K562 (cell line): ENCODE measurements around the gene EID2. TPM values are rescaled to one million over a fixed set of nuclear protein-coding genes. Genes with fewer than 3 reads are reported as not detected.

Experiments
- DACH1 ChIP-seq: fragments of 450-650 bp; IDR thresholded peaks from 2 replicates; pipeline ENCODE4 v1.6.1; 2018; ENCODE audit not compliant: partially characterized antibody
- EGR1 ChIP-seq: fragments of 450-650 bp; conservative IDR thresholded peaks from 2 replicates; pipeline ENCODE4 v1.6.1; 2017; ENCODE audit warnings: mild to moderate bottlenecking
- ETS2 ChIP-seq: IDR thresholded peaks from 2 replicates; pipeline ENCODE4 v1.6.1; 2016; ENCODE audit warnings: borderline replicate concordance, missing genetic modification characterization, mild to moderate bottlenecking, moderate library complexity, missing compliant biosample characterization; ENCODE audit not compliant: poor library complexity, severe bottlenecking
- ETV6 ChIP-seq, 3 experiments: fragments of 150-350 bp in 1 of 3; sonication (generic) in 1 of 3; formaldehyde crosslinking in 1 of 3; IDR thresholded peaks; 2 replicates each; pipeline versions ENCODE4 v1.6.1 to v1.8.0; 2014 to 2022; ENCODE audit warnings: borderline replicate concordance in 2 of 3, low read depth in 2 of 3, antibody characterized with exemption in 1 of 3, low read length in 1 of 3, mild to moderate bottlenecking in 1 of 3, missing genetic modification reagents in 1 of 3
- FOXP1 ChIP-seq: sonication (generic); formaldehyde crosslinking; IDR thresholded peaks from 2 replicates; pipeline ENCODE4 v1.8.0; 2022; ENCODE audit warnings: mild to moderate bottlenecking, missing genetic modification reagents
- KDM2B ChIP-seq: fragments of 250-450 bp; sonication (Bioruptor Pico); IDR thresholded peaks from 2 replicates; pipeline ENCODE4 v1.8.0; 2021; ENCODE audit warnings: mild to moderate bottlenecking, moderate library complexity
- PYGO2 ChIP-seq: fragments of 450-650 bp; IDR thresholded peaks from 2 replicates; pipeline ENCODE4 v1.6.1; 2016; ENCODE audit warnings: mild to moderate bottlenecking, missing genetic modification characterization, moderate library complexity, missing compliant biosample characterization
- SMARCA4 ChIP-seq: fragments of 450-650 bp; IDR thresholded peaks from 2 replicates; pipeline ENCODE4 v1.6.1; 2016
- ZSCAN29 ChIP-seq: fragments of 450-650 bp; IDR thresholded peaks from 2 replicates; pipeline ENCODE4 v1.6.1; 2017
- polyA plus RNA-seq, 8 experiments: library from polyadenylated mRNA; depleted of rRNA in 4 of 8; stranded (reverse) in 5 of 8; unstranded in 3 of 8; fragments of >200 nt; fragmentation: Nextera tagmentation in 2 of 8; fragmentation: Illumina TruSeq in 1 of 8; extraction: Ambion mirVana in 2 of 8; extraction: Trizol in 1 of 8; gene quantifications; 2 replicates each; pipeline versions ENCODE4 v1.2.1 to v1.2.3, GENCODE V29; 2011 to 2014; ENCODE audit warnings: inconsistent platforms in 1 of 8, missing spikeins in 1 of 8
- total RNA-seq, 7 experiments: library from RNA; depleted of rRNA in 6 of 7; stranded (reverse); fragments of >200 nt in 6 of 7; fragmentation: Illumina TruSeq in 2 of 7; extraction: Trizol in 2 of 7; gene quantifications; 2 replicates each; pipeline versions ENCODE4 v1.2.1 to v1.2.3, GENCODE V29; 2011 to 2021; ENCODE audit warnings: low replicate concordance in 1 of 7
- TF ChIP-seq, protein P1 (sequence below): sonication (generic); formaldehyde crosslinking; IDR thresholded peaks from 2 replicates; pipeline ENCODE4 v1.8.0; 2022; ENCODE audit warnings: mild to moderate bottlenecking, missing genetic modification reagents
- TF ChIP-seq, protein P2 (sequence below): fragments of 250-450 bp; sonication (Bioruptor Pico); IDR thresholded peaks from 2 replicates; pipeline ENCODE4 v1.5.0; 2020; ENCODE audit warnings: mild to moderate bottlenecking, borderline replicate concordance
- TF ChIP-seq, protein P3 (sequence below): fragments of 250-450 bp; sonication (Bioruptor Pico); IDR thresholded peaks from 2 replicates; pipeline ENCODE4 v1.4.0; 2020; ENCODE audit warnings: mild to moderate bottlenecking, moderate library complexity
- TF ChIP-seq, protein P4 (sequence below), 2 experiments: fragments of 450-650 bp; conservative IDR thresholded peaks; 2 replicates each; pipeline ENCODE4 v1.6.1; 2017; ENCODE audit warnings: mild to moderate bottlenecking in 2 of 2, moderate library complexity in 2 of 2

Gene EID2
- total and polyA plus RNA-seq, 9 of the 15 experiments (the other 6 are each of a cell fraction or from before 2014, with no cell fraction given): 2.5 to 18.5 (median 11.3) TPM

DNA sequence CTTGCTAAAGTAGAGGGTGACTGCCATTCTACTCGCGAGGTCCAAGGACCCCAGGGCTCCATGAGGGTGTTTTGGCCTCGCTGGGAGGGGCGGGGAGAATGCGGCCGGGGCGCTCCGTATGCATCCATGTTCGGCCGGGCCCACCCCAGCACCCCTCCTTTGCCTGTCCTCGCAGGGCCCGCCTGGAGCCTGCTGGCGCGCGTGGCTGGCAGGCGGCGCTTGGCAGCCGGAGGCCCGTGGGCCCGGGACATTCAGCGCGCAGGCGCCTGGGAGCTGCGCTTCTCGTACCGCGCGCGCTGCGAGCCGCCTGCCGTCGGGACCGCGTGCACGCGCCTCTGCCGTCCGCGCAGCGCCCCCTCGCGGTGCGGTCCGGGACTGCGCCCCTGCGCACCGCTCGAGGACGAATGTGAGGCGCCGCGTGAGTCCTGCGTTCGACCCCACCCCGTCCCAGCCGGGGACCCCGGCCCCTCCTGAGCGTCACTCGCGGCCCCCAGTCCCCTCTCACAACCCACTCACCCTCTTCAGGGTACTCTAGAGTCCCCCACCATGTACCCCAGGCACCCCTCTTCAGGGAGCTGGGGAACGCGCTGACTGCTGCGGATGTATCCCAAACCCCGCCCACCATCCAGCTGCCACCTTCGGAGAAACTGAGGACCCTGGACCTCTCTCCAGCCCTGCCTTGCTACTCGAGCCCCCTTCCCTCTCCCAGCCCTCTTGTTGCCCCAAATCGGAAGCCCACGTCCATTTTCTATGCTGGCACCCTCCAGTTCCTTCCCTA is 37.1 kb downstream of the EID2 start (continued):
- TF ChIP-seq FOXP1 (CRISPR knock-in tag) (peak; percentile 100), EGR1 (no peak), SMARCA4 (no peak), ETS2 (tag) (no peak), PYGO2 (tag) (no peak), KDM2B (CRISPR knock-in tag) (no peak), DACH1 (no peak), ETV6 (IDR thresholded peaks at IDR 0.05; ENCODE audit: borderline replicate concordance in 1 of 2, low read depth in 2 of 2, low read length in 1 of 2) (no peak), ETV6 (CRISPR knock-in tag; IDR thresholded peaks at IDR 0.05; ENCODE audit: borderline replicate concordance) (peak; percentile 100), ZSCAN29 (no peak)
- TF ChIP-seq, protein P1, sequence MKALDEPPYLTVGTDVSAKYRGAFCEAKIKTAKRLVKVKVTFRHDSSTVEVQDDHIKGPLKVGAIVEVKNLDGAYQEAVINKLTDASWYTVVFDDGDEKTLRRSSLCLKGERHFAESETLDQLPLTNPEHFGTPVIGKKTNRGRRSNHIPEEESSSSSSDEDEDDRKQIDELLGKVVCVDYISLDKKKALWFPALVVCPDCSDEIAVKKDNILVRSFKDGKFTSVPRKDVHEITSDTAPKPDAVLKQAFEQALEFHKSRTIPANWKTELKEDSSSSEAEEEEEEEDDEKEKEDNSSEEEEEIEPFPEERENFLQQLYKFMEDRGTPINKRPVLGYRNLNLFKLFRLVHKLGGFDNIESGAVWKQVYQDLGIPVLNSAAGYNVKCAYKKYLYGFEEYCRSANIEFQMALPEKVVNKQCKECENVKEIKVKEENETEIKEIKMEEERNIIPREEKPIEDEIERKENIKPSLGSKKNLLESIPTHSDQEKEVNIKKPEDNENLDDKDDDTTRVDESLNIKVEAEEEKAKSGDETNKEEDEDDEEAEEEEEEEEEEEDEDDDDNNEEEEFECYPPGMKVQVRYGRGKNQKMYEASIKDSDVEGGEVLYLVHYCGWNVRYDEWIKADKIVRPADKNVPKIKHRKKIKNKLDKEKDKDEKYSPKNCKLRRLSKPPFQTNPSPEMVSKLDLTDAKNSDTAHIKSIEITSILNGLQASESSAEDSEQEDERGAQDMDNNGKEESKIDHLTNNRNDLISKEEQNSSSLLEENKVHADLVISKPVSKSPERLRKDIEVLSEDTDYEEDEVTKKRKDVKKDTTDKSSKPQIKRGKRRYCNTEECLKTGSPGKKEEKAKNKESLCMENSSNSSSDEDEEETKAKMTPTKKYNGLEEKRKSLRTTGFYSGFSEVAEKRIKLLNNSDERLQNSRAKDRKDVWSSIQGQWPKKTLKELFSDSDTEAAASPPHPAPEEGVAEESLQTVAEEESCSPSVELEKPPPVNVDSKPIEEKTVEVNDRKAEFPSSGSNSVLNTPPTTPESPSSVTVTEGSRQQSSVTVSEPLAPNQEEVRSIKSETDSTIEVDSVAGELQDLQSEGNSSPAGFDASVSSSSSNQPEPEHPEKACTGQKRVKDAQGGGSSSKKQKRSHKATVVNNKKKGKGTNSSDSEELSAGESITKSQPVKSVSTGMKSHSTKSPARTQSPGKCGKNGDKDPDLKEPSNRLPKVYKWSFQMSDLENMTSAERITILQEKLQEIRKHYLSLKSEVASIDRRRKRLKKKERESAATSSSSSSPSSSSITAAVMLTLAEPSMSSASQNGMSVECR (CRISPR knock-in tag): peak; percentile 83
- TF ChIP-seq, protein P2, sequence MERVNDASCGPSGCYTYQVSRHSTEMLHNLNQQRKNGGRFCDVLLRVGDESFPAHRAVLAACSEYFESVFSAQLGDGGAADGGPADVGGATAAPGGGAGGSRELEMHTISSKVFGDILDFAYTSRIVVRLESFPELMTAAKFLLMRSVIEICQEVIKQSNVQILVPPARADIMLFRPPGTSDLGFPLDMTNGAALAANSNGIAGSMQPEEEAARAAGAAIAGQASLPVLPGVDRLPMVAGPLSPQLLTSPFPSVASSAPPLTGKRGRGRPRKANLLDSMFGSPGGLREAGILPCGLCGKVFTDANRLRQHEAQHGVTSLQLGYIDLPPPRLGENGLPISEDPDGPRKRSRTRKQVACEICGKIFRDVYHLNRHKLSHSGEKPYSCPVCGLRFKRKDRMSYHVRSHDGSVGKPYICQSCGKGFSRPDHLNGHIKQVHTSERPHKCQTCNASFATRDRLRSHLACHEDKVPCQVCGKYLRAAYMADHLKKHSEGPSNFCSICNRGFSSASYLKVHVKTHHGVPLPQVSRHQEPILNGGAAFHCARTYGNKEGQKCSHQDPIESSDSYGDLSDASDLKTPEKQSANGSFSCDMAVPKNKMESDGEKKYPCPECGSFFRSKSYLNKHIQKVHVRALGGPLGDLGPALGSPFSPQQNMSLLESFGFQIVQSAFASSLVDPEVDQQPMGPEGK (CRISPR knock-in tag): no peak
- TF ChIP-seq, protein P3, sequence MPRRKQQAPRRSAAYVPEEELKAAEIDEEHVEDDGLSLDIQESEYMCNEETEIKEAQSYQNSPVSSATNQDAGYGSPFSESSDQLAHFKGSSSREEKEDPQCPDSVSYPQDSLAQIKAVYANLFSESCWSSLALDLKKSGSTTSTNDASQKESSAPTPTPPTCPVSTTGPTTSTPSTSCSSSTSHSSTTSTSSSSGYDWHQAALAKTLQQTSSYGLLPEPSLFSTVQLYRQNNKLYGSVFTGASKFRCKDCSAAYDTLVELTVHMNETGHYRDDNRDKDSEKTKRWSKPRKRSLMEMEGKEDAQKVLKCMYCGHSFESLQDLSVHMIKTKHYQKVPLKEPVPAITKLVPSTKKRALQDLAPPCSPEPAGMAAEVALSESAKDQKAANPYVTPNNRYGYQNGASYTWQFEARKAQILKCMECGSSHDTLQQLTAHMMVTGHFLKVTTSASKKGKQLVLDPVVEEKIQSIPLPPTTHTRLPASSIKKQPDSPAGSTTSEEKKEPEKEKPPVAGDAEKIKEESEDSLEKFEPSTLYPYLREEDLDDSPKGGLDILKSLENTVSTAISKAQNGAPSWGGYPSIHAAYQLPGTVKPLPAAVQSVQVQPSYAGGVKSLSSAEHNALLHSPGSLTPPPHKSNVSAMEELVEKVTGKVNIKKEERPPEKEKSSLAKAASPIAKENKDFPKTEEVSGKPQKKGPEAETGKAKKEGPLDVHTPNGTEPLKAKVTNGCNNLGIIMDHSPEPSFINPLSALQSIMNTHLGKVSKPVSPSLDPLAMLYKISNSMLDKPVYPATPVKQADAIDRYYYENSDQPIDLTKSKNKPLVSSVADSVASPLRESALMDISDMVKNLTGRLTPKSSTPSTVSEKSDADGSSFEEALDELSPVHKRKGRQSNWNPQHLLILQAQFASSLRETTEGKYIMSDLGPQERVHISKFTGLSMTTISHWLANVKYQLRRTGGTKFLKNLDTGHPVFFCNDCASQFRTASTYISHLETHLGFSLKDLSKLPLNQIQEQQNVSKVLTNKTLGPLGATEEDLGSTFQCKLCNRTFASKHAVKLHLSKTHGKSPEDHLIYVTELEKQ (CRISPR knock-in tag): no peak
- TF ChIP-seq, protein P4, sequence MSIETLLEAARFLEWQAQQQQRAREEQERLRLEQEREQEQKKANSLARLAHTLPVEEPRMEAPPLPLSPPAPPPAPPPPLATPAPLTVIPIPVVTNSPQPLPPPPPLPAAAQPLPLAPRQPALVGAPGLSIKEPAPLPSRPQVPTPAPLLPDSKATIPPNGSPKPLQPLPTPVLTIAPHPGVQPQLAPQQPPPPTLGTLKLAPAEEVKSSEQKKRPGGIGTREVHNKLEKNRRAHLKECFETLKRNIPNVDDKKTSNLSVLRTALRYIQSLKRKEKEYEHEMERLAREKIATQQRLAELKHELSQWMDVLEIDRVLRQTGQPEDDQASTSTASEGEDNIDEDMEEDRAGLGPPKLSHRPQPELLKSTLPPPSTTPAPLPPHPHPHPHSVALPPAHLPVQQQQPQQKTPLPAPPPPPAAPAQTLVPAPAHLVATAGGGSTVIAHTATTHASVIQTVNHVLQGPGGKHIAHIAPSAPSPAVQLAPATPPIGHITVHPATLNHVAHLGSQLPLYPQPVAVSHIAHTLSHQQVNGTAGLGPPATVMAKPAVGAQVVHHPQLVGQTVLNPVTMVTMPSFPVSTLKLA (conservative IDR thresholded peaks at IDR 0.05): peak in 1 of 2 experiments; percentile 26; a peak in 1 of 4 replicates
